ENCODE data around the gene NFU1. TPM values are rescaled to one million over a fixed set of nuclear protein-coding genes. Genes with fewer than 3 reads are reported as not detected.
A peak's percentile ranks its signal among the peaks of the same experiment; 100 is the strongest.

The NFU1 gene
- total and polyA plus RNA-seq, 2 of the 13 experiments (the other 11 are each of a cell fraction or from before 2014, with no cell fraction given) = 39.1 to 84.0 TPM

DNA sequence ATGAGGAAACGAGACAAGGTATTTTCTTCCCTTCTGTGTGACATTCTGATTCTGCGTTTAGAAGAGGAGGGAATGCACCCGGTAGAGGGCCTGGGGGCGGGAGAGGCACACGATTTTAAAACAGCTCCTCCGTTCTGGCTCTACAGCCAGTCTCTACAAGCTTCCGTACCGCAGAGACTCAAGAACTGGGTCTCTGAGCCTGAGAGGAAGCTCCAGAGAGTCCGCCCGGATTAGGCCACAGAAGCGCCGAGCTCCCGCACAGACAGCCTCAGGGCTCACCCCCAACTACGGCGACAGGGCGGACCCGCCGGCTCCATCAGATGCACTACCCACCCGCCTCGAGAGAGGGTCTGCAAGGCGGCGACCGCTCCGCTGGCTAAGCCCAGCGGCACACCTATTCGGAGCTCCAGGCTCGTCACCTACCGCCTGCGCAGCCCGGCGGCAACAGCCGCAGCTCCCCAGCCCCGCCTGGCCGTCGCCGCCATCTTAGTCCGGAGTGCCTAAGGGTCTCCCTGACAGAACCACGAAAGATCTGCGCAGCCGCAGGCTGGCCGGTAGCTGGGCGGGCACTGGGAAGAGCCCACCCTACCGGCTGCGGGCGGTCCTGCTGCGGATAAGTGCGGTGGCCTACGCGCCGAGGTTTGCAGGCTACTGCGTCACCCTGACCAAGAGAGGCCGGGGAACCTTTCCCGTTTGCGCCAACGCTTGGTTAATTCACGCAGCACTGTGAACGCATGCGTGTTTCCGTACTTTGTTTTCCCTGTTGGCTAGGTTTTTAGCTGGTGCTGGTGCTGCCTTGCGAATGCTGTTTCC lies at the start of gene NFU1 (continued):
- TF ChIP-seq, protein P1, sequence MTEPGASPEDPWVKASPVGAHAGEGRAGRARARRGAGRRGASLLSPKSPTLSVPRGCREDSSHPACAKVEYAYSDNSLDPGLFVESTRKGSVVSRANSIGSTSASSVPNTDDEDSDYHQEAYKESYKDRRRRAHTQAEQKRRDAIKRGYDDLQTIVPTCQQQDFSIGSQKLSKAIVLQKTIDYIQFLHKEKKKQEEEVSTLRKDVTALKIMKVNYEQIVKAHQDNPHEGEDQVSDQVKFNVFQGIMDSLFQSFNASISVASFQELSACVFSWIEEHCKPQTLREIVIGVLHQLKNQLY (CRISPR knock-in tag; IDR thresholded peaks at IDR 0.05) = no peak
- TF ChIP-seq ZNF557 (CRISPR knock-in tag; IDR thresholded peaks at IDR 0.05) (peak; percentile 82; the same call in 1 of the 2 replicates), HDAC1 (CRISPR knock-in tag; IDR thresholded peaks at IDR 0.05) (peak; percentile 84), FOSL1 (CRISPR knock-in tag; IDR thresholded peaks at IDR 0.05; ENCODE audit: borderline replicate concordance) (no peak), ZNF567 (CRISPR knock-in tag; IDR thresholded peaks at IDR 0.05; ENCODE audit: borderline replicate concordance) (no peak; the same call in 1 of the 2 replicates), MAFG (CRISPR knock-in tag; IDR thresholded peaks at IDR 0.05) (no peak), ARNT2 (CRISPR knock-in tag; IDR thresholded peaks at IDR 0.05; ENCODE audit: low read depth) (peak; percentile 83), ARNT (IDR thresholded peaks at IDR 0.05) (no peak), RAD51 (IDR thresholded peaks at IDR 0.05; ENCODE audit: borderline replicate concordance) (no peak), ZNF350 (CRISPR knock-in tag; IDR thresholded peaks at IDR 0.05; ENCODE audit: borderline replicate concordance, low read depth) (peak; percentile 97), EEA1 (CRISPR knock-in tag; IDR thresholded peaks at IDR 0.05; ENCODE audit: borderline replicate concordance) (peak; percentile 63; the same call in 1 of the 2 replicates), ZNF768 (CRISPR knock-in tag; IDR thresholded peaks at IDR 0.05) (peak; percentile 84), ZNF678 (CRISPR knock-in tag; IDR thresholded peaks at IDR 0.05) (peak; percentile 95), ZNF496 (CRISPR knock-in tag; IDR thresholded peaks at IDR 0.05; ENCODE audit: insufficient replicate concordance) (no peak), ZNF317 (CRISPR knock-in tag; IDR thresholded peaks at IDR 0.05) (peak; percentile 76), FIP1L1 (IDR thresholded peaks at IDR 0.05; ENCODE audit: borderline replicate concordance, insufficient read depth, low read depth, low read length) (no peak), KLF9 (CRISPR knock-in tag; IDR thresholded peaks at IDR 0.05; ENCODE audit: low read depth) (peak; percentile 28; the same call in 1 of the 2 replicates), SCMH1 (CRISPR knock-in tag; IDR thresholded peaks at IDR 0.05; ENCODE audit: borderline replicate concordance) (no peak), SRSF4 (IDR thresholded peaks at IDR 0.05; ENCODE audit: low read depth, low read length, poor library complexity, severe bottlenecking) (no peak)
- TF ChIP-seq, protein P2, sequence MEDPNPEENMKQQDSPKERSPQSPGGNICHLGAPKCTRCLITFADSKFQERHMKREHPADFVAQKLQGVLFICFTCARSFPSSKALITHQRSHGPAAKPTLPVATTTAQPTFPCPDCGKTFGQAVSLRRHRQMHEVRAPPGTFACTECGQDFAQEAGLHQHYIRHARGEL (CRISPR knock-in tag; IDR thresholded peaks at IDR 0.05) = no peak
- TF ChIP-seq, protein P3, sequence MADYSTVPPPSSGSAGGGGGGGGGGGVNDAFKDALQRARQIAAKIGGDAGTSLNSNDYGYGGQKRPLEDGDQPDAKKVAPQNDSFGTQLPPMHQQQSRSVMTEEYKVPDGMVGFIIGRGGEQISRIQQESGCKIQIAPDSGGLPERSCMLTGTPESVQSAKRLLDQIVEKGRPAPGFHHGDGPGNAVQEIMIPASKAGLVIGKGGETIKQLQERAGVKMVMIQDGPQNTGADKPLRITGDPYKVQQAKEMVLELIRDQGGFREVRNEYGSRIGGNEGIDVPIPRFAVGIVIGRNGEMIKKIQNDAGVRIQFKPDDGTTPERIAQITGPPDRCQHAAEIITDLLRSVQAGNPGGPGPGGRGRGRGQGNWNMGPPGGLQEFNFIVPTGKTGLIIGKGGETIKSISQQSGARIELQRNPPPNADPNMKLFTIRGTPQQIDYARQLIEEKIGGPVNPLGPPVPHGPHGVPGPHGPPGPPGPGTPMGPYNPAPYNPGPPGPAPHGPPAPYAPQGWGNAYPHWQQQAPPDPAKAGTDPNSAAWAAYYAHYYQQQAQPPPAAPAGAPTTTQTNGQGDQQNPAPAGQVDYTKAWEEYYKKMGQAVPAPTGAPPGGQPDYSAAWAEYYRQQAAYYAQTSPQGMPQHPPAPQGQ (CRISPR knock-in tag; IDR thresholded peaks at IDR 0.05; ENCODE audit: borderline replicate concordance) = no peak
- TF ChIP-seq, protein P4, sequence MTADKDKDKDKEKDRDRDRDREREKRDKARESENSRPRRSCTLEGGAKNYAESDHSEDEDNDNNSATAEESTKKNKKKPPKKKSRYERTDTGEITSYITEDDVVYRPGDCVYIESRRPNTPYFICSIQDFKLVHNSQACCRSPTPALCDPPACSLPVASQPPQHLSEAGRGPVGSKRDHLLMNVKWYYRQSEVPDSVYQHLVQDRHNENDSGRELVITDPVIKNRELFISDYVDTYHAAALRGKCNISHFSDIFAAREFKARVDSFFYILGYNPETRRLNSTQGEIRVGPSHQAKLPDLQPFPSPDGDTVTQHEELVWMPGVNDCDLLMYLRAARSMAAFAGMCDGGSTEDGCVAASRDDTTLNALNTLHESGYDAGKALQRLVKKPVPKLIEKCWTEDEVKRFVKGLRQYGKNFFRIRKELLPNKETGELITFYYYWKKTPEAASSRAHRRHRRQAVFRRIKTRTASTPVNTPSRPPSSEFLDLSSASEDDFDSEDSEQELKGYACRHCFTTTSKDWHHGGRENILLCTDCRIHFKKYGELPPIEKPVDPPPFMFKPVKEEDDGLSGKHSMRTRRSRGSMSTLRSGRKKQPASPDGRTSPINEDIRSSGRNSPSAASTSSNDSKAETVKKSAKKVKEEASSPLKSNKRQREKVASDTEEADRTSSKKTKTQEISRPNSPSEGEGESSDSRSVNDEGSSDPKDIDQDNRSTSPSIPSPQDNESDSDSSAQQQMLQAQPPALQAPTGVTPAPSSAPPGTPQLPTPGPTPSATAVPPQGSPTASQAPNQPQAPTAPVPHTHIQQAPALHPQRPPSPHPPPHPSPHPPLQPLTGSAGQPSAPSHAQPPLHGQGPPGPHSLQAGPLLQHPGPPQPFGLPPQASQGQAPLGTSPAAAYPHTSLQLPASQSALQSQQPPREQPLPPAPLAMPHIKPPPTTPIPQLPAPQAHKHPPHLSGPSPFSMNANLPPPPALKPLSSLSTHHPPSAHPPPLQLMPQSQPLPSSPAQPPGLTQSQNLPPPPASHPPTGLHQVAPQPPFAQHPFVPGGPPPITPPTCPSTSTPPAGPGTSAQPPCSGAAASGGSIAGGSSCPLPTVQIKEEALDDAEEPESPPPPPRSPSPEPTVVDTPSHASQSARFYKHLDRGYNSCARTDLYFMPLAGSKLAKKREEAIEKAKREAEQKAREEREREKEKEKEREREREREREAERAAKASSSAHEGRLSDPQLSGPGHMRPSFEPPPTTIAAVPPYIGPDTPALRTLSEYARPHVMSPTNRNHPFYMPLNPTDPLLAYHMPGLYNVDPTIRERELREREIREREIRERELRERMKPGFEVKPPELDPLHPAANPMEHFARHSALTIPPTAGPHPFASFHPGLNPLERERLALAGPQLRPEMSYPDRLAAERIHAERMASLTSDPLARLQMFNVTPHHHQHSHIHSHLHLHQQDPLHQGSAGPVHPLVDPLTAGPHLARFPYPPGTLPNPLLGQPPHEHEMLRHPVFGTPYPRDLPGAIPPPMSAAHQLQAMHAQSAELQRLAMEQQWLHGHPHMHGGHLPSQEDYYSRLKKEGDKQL (CRISPR knock-in tag; IDR thresholded peaks at IDR 0.05; ENCODE audit: low read depth) = no peak

Measured in HepG2 (cell line).